ENCODE results near the gene RASA3.
"Not testable (repeated sequence)": the region's sequence is repeated elsewhere in the genome, so short reads cannot be mapped to it uniquely, and the experiment has no call there.

The RASA3 gene

DNA sequence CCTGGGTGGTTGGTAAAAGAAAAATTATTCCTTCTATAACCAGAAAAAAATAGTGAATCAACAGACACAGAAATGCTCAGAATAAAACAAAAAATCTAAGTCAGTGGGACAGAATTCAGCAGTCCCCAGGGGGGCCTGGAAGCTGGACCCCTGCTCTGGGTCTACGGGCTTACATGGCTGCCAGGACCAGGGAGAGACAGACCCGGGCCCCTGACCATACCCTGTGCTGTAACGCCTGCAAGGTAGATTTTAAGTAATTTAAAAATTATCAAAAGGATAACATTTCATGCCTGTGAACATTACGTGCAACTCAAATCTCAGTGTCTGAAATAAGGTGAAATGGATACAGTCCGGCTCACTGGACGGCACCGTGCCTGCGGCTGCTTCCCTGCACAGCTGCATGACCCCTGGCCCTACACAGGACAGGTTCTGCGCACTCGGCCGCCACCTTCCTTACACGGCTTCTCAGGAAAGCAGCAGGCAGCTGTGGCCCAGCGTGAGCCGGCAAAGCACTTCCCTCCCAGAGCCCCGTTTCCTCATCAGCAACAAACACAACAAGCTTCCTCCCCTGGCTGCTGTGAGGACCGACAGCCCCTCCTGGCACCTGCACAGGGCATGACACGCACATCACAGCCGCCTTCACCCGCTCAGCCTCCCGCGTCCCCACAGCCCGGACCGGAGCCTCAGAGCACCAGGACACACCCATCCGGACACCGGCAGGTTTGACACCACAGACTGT is 22.2 kb downstream of the RASA3 start:
- DNase-seq = no peak

- no peak for DNase-seq
Measured at GRCh38 chr13:114109641-114110041, 22.8 kb downstream of the RASA3 start.

- no peak for DNase-seq
Measured at GRCh38 chr13:114108894-114109293, 23.5 kb downstream of the RASA3 start.

GRCh38 chr13:114108141-114108761 is 24.2 kb downstream of the RASA3 start:
- no peak for DNase-seq

GRCh38 chr13:114107686-114108081 is 24.7 kb downstream of the RASA3 start:
- no peak for DNase-seq

GRCh38 chr13:114106991-114107685 is 25.3 kb downstream of the RASA3 start:
- DNase-seq = no peak

- no peak for DNase-seq
Measured at GRCh38 chr13:114106526-114106925, 25.9 kb downstream of the RASA3 start.

- DNase-seq = no peak
Measured at GRCh38 chr13:114105521-114106225, 26.8 kb downstream of the RASA3 start.

DNA sequence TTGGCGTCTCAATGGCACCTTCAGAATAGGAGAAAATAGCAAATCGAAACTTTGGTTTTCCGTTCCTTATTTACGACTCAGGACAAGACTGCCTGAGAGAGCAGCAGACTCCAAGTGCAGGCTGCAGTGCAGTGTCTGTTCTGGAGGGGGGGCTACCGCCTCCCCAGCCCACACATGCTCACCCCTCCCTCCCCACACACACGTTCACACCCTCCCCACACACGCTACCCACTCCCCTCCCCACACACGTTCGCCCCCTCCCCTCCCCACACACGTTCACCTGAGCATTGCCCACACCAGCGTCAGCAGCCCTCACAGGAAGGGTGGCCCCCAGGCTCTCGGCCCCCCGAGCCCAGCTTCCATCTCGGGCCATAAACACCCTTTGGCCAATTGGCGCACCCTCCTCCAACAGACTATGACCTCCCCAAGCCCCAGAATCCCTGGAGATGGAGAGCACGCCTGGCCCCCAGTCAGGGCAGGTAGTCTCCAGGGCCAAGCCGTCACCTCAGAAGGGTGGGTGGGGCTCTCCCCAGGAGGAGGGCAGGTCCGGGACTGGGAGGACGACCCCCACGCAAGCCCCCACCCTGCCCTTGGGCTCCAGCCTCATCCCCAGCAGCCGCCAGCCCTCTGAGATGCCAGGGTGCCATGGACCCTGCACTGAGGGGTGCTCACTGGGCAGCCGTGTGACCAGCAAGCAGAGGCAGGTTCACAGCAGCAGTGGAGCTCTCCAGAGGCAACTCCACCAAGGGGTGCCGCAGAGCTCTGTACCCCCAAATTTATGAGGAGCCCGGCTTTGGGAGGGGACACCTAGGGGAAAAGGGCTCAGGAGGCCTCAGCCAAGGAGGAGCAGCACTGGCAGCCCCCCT is 27.5 kb downstream of the RASA3 start:
- no peak for DNase-seq

GRCh38 chr13:114103801-114104654 is 28.4 kb downstream of the RASA3 start:
- no peak for DNase-seq

DNA sequence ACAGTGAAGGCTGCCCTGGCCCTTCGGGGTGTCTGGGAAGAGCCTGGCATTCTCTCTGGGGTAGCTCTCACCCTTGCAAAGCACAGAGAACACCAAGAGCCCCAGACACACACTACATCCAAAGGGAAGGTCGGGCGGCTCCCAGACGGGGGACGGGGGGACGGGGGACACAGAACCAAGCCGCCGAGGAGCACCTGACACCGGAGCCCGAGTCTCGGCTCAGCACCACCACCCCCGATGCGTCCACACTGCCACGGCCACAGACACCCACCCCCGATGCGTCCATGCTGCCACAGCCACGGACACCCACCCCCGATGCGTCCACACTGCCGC is 29.2 kb downstream of the RASA3 start:
- not testable (repeated sequence) for DNase-seq

DNA sequence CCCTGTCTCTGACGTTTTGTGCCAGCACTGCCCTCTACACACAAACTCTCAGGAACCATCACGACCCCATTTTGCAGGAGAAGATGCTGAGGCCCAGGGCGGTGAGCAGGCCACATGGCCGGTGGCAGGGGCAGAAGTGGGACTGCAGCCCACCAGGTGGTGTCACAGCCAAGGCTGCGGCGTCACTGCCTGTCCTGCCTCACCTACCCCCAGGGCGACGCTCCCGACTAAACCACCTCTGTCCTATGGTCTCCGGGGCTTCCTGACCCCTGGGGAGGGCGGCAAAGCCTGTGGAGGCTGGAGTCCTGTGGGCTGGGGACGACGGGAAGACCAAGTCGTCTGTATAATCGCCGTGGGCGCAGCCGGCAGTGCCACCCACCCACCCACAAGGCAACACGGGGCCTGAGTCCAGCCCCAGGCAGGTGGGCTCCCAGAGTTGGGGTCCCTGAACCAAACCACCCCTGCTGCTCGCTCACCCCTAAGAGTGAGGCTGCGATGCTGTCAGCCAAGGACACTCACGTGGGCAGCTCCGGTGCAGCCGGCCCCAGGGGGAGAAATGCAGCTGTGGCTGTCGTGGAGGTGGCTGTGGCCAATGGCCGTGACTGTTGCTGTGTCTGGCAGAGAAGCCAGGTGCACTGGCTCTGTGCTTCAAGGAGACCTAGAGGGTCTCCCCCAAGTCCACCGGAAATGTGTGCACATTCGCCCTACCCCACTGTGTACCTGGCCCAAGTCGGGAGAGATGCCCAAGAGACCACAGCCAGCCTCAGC is 29.7 kb downstream of the RASA3 start:
- DNase-seq = no peak

GRCh38 chr13:114102131-114102520 is 30.3 kb downstream of the RASA3 start:
- DNase-seq = no peak

DNA sequence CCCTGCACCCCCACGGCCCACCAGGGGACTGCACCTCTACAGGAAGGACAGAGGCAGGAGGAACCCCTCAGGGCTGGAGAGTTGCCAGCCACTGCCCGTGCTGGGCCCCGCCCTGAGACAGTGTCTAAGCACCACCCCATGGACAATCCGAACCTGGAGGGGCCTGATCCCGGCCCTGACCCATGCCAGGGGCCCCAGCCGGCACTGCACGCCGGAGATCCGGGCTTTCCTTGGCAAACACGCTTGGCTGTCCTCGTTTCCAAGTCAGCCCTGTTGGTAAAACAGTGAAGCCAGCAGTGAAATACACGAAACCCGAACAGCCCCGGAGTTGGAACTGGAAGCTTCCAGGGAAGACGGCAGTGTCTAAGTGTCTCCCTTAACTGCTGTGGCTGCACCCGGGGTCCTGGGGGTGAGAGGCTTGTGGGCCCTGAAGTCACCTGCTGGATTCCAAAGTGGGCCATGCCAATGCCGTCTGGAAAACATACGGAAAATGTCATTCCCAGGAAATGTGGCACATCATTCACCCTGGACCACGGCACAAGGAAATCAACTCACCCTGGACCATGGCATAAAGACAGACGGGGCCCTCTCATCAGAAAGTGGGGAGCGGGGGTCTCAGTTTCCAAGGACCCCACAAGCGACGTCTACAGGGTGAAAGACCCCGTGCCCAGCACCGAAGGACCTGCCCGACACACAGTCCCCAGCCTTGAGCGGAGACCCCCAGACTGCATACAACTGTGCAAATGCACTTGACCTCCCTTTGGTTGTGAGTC is 30.9 kb downstream of the RASA3 start:
- no peak for DNase-seq

- no peak for DNase-seq
Measured at GRCh38 chr13:114100446-114101357, 31.7 kb downstream of the RASA3 start.

DNA sequence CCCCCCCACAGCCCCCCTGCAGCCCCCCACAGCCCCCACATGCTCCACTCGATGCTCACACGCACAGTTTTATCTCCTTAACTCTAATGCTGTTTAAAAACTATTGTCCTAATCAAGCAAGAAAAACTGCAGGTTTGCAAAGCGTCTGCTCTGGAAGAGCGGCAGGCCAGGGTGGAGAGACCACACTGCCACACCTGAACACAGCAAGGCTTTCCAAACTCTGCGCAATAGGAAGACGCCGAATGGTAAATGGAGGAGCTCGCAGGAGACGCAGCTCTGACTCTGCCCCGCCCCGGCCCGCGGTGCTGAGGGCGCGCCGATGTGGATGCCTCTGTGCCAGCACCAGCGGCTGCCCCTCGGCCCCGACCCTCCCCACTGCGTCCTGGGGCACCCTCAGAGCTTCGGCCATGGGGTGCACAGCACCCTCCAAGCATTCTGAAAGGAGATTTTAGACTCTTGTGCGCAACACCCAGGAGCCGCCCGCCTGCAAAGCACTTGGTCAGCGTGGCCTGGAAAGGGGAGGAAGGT is 32.4 kb downstream of the RASA3 start:
- no peak for DNase-seq

GRCh38 chr13:114099191-114099590 is 33.2 kb downstream of the RASA3 start:
- no peak for DNase-seq

GRCh38 chr13:114098689-114099056 is 33.8 kb downstream of the RASA3 start:
- DNase-seq = not testable (repeated sequence)
